NCI-H446 treated with DMSO at 0.1 percent for 48 hours (cell line): ENCODE measurements around the gene STX8.

Experiments
- DNase-seq: peaks from one replicate; lab custom pipeline; 2025; lab: John Stamatoyannopoulos, UW

The STX8 gene

DNA sequence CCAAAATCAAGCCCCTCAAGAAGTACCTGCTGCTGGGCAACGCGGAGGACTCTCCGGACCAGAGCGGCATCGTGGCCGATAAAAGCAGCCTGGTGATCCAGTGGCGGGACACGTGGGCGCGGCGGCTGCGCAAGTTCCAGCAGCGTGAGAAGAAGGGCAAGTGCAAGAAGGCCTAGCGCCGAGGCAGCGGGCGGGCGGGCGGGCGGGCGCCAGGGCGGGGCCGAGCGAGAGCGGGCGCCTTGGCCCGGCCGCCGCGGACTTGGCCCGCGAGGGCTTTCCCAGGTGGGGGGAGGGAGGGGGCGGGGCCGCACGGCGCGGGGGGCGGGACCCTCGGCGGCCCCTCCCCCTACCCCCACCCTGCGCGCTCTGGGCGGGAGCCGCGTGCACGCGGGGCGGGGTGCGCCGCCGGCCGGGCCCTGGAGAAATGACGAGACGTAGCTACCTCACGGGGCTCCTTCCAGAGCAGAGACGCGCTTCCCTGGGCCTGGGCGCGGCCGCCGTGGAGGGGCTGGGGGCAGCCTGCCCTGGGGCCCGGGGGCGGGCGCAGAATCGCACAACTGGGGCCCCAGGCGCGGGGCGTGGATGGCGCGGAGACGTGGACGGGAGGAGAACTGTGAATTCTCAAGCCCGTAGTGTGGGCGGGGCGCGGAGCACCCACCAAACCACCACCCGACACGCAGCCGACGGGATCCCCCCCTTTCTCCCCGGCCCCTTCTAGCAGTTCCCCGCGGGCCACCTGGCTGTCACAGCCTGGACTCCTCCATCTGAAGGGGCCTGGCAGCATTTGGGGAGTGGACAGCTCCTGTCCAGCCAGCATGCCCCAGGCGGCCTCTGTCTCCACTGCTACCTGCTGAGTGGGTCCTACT, 335.6 kb downstream of the STX8 start:
- no peak for DNase-seq

- DNase-seq, result no peak
These were observed 336.3 kb downstream of the STX8 start for GRCh38 chr17:9239246-9239792.

DNA sequence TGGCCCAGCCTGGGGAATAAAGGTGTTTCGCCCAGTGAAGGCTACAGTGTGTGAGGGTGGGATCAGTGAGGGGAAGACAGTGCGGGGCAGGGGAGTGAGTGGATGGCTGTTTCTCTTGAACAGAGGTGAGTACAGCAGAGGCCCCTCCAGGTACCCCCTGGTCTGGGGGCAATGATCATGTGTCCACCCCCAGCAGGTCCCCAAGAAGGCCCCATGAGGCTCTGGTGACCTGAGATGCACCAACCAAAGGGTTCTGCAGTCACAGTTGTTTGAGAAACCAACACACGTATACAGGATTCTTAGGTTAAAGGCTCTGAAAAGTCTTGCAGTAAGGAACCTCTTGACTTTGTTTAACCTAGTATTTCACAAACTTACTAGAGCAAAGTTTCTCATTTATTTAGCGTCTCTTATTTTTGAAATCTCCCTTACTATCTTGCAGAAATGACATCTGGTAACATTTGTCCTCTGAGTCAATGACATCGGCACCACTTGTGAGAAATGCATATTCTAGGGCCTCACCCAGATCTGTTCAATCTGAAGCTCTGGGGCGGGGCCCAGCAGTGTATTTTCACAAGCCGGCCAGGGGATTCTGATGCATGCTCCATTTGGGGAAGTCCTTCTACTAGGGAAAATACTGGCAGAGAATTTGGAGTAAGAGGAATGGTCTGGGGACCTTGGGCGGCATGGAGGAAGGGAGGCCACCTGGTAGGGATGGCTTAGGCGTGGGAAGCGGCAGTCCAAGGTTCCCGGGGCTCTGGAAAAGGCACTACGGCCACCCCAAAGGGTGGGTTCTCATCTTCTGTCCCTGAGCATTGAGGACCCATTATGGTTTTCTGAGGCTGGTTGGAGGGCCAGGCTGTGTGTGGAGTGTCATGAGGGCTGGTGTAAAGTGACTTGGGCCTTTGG, 337.0 kb downstream of the STX8 start:
- DNase-seq, result no peak

- no peak for DNase-seq
These were observed 337.8 kb downstream of the STX8 start for GRCh38 chr17:9237661-9238301.

DNA sequence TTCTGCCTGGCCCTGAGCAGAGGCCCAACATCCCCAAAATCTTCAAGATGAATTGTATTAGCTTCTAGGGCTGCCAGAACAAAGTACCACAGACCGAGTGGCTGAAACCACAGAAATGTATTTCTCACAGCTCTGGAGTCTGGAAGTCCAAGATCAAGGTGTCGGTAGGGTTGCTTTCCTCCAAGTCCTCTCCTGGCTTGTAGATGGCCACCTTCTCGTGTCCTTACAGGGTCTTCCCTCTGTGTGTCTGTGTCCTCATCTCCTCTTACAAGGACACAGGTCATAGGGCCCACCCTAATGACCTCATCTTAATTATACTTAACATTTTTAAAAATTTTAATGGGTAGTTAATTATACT, 338.6 kb downstream of the STX8 start:
- no peak for DNase-seq

- no peak for DNase-seq
These were observed 339.2 kb downstream of the STX8 start for GRCh38 chr17:9236286-9237052.

GRCh38 chr17:9235346-9235745, 340.3 kb downstream of the STX8 start:
- no peak for DNase-seq

DNA sequence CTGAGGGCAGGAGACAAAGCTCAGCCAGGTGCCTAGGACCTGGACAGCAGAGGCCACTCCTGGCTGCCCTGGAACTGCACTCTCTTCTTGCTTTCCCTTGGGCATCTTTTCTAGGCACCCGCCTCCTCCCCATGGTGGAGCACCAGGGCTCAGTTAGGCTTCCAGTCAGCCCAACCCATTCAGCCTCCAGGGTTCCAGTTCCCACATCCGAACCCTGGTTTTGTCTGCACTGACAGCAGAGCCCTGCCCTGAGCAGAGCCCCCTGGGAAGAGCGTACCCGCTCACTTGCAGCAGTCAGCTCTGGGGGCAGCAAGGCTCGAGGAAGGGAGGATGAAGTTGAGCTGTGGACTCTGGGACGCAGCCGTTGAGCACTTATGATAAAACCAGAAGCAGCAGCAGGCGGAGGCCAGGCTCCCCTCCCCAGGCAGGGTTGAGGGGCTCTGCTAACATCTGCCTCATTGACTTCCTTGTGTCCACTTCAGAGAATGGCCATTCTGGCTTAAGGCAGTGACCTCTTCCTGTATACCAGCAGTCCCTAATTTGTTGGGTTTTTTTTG, 341.2 kb downstream of the STX8 start:
- DNase-seq, result no peak

DNA sequence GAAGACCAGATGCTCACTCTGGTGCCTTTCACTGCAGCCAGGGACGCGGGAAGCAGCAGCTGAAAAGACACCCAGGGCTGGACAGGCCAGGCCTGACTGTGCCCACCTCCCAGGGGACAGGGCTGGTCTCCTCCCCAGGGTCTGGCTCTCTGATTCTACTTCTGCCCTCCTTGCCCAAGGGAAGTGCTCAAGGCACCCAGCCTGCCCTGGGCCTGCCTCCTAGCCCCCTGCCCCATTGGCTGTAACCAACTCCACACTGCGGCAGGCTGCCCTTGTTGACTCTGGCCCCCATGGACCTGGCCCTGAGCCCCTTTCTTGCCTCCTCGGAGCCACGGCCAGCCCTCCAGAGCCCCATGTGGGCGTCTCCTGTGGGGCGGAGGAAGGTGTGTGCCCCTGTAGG, 341.9 kb downstream of the STX8 start:
- DNase-seq, result no peak

GRCh38 chr17:9233271-9233599, 342.4 kb downstream of the STX8 start:
- DNase-seq, result no peak

DNA sequence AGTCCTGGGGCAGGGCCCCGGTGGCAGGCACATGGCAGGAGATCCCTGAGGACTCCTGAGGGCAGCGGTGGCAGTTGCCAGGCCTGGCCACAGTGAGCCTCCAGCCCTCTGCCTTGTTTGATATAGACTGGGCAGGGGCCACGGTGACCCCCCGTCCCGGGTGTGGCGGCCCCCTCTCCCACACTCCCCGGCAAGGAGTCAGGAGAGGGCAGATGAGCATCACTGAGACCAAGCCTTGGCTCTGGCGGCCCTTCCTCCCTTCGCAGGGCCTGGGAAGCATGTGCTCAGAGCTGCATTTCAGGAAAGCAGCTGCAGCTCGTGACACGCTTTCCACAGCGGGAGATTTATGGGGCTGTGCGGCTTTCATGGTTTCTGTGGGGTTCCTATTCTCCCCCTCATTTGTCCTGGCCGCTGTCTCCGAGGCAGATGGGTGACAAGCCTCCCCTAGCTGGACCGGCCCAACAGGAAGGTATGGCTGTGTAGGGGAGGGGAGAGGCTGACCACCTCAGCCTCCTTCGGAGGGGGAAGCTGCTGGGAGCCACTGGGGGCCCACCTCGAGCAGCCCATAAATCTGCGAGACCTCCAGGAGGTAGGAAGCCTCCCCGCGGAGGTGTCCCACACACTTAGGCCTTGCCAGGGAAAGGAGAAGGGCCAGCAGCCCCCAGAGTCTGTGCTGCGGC, 342.9 kb downstream of the STX8 start:
- DNase-seq, result no peak

- no peak for DNase-seq
These were observed 343.5 kb downstream of the STX8 start for GRCh38 chr17:9232155-9232475.

GRCh38 chr17:9231449-9232154, 344.0 kb downstream of the STX8 start:
- DNase-seq, result no peak

- DNase-seq, result no peak
These were observed 344.8 kb downstream of the STX8 start for GRCh38 chr17:9230861-9231260.

GRCh38 chr17:9230346-9230745, 345.3 kb downstream of the STX8 start:
- DNase-seq, result no peak

DNA sequence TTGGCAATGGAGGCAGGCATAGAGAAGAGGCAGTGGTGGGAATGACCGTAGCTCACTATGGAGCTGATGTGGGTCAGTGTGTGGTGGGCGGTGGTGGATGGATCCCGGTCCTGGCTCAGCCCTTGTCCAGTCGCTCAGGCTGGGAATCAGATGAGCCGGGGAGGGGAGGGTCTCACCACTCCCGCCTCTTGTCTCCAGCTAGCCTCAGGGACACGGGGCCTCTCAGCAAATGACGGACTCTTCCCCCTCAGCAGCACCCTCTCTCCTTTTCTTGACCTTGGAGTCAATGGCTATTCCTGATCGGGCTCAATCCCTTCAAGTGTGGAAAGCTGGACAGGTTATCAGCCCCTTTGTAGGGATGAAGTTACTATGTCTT, 345.8 kb downstream of the STX8 start:
- DNase-seq, result no peak

GRCh38 chr17:9229160-9229825, 346.3 kb downstream of the STX8 start:
- DNase-seq, result no peak

GRCh38 chr17:9228408-9229159, 347.0 kb downstream of the STX8 start:
- no peak for DNase-seq

GRCh38 chr17:9227819-9228407, 347.7 kb downstream of the STX8 start:
- DNase-seq, result no peak
